H1 (cell line): ENCODE data around the gene SLC35G6. TPM values are rescaled to one million over a fixed set of nuclear protein-coding genes. Genes with fewer than 3 reads are reported as not detected.
A peak's percentile ranks its signal among the peaks of the same experiment; 100 is the strongest.

Experiments used
- CTCF ChIA-PET: fragments of 300-600 bp; sonication (Branson Sonifier 250); formaldehyde crosslinking; loops from one replicate; lab custom pipeline; 2021; ENCODE audit not compliant: partially characterized antibody; lab: Charles Lee
- POLR2A ChIA-PET: fragments of 300-600 bp; sonication (Branson Sonifier 250); formaldehyde crosslinking; loops from one replicate; lab custom pipeline; 2021; ENCODE audit warnings: inconsistent platforms; ENCODE audit not compliant: partially characterized antibody; lab: Charles Lee
- DNase-seq, 2 experiments: peaks; one replicate each; pipeline versions ENCODE4 v3.0.0 to v3.0.0-alpha.2; 2010 to 2022; ENCODE audit warnings: low spot score in 2 of 2, low read depth in 1 of 2, mixed read lengths in 1 of 2
- FAIRE-seq: peaks from 2 replicates; lab custom pipeline; 2011; peaks lifted over from hg19 to GRCh38; lab: Jason Lieb, UNC
- H2AFZ ChIP-seq: 2 replicates; pipeline ENCODE4 v1.8.1; 2012; ENCODE audit warnings: low read length, inconsistent platforms
- H2AK5ac ChIP-seq: 2 replicates; pipeline ENCODE4 v1.6.1; 2013; ENCODE audit warnings: low read depth, low read length
- H2BK120ac ChIP-seq: replicated peaks from 2 replicates; pipeline ENCODE3; 2013; ENCODE audit warnings: low read depth, low read length, inconsistent platforms
- H2BK12ac ChIP-seq: 2 replicates; pipeline ENCODE4 v1.6.1; 2013; ENCODE audit warnings: low read depth, low read length
- H2BK15ac ChIP-seq: 2 replicates; pipeline ENCODE4 v1.6.1; 2013; ENCODE audit warnings: low read length
- H2BK20ac ChIP-seq: 2 replicates; pipeline ENCODE4 v1.6.1; 2013; ENCODE audit warnings: low read length
- H2BK5ac ChIP-seq: 2 replicates; pipeline ENCODE4 v1.6.1; 2013; ENCODE audit warnings: low read depth, low read length
- H3K14ac ChIP-seq: 2 replicates; pipeline ENCODE4 v1.6.1; 2013; ENCODE audit warnings: inconsistent platforms; ENCODE audit not compliant: insufficient read length
- H3K18ac ChIP-seq: 2 replicates; pipeline ENCODE4 v1.6.1; 2013; ENCODE audit warnings: low read length; ENCODE audit errors: extremely low read depth
- H3K23ac ChIP-seq: 2 replicates; pipeline ENCODE4 v1.6.1; 2013; ENCODE audit warnings: inconsistent platforms; ENCODE audit not compliant: insufficient read length
- H3K23me2 ChIP-seq: 2 replicates; pipeline ENCODE4 v1.6.1; 2013; ENCODE audit warnings: low read depth, low read length
- H3K27ac ChIP-seq: 2 replicates; pipeline ENCODE4 v1.6.1; 2011; ENCODE audit warnings: low read depth, low read length, inconsistent platforms
- H3K27me3 ChIP-seq, 4 experiments: replicated peaks in 1 of 4; 1 replicate in 1 of 4; 2 replicates in 3 of 4; pipeline versions ENCODE4 v1.6.1 to v1.8.1; 2011 to 2013; ENCODE audit warnings: low read length in 3 of 4, mild to moderate bottlenecking in 3 of 4, inconsistent platforms in 2 of 4, mixed read lengths in 2 of 4, moderate library complexity in 1 of 4; ENCODE audit not compliant: control insufficient read depth in 3 of 4, insufficient read depth in 3 of 4; ENCODE audit errors: extremely low read depth in 1 of 4
- H3K36me3 ChIP-seq, 4 experiments: 2 replicates each; pipeline versions ENCODE4 v1.6.1 to v1.8.1; 2011 to 2013; ENCODE audit warnings: mild to moderate bottlenecking in 4 of 4, low read length in 3 of 4, moderate library complexity in 2 of 4, control low read depth in 1 of 4, inconsistent platforms in 1 of 4; ENCODE audit not compliant: insufficient read depth in 4 of 4, control insufficient read depth in 2 of 4
- H3K4ac ChIP-seq: replicated peaks from 2 replicates; pipeline ENCODE3; 2013; ENCODE audit warnings: low read length, low read depth, mixed read lengths, inconsistent platforms; ENCODE audit not compliant: insufficient read length
- H3K4me1 ChIP-seq, 4 experiments: replicated peaks in 1 of 4; 1 replicate in 1 of 4; 2 replicates in 3 of 4; pipeline versions ENCODE4 v1.6.1 to v1.8.1; 2011 to 2013; ENCODE audit warnings: low read length in 3 of 4, inconsistent platforms in 2 of 4, mixed read lengths in 1 of 4; ENCODE audit not compliant: insufficient read depth in 4 of 4, control insufficient read depth in 3 of 4
- H3K4me2 ChIP-seq, 2 experiments: 2 replicates each; pipeline versions ENCODE4 v1.6.1 to v1.8.1; 2011 to 2013; ENCODE audit warnings: low read depth in 2 of 2, low read length in 2 of 2, control low read depth in 1 of 2, inconsistent platforms in 1 of 2, mild to moderate bottlenecking in 1 of 2; ENCODE audit not compliant: insufficient read depth in 1 of 2
- H3K4me3 ChIP-seq, 4 experiments: fragments of 200-600, 300-600 bp in 1 of 4; sonication (generic), shearing (Covaris generic), sonication (Bioruptor Twin) in 1 of 4; 2 replicates each; pipeline versions ENCODE4 v1.5.1 to v1.8.1; 2011 to 2016; ENCODE audit warnings: low read length in 4 of 4, low read depth in 3 of 4, control low read depth in 2 of 4, inconsistent platforms in 2 of 4, mild to moderate bottlenecking in 2 of 4, mixed read lengths in 1 of 4, moderate library complexity in 1 of 4; ENCODE audit not compliant: insufficient read depth in 2 of 4; ENCODE audit errors: extremely low read depth in 1 of 4
- H3K56ac ChIP-seq: replicated peaks from 2 replicates; pipeline ENCODE3; 2013; ENCODE audit warnings: low read depth, mild to moderate bottlenecking, mixed read lengths, low read length, inconsistent platforms; ENCODE audit not compliant: insufficient read length
- H3K79me1 ChIP-seq: 2 replicates; pipeline ENCODE4 v1.6.1; 2013; ENCODE audit warnings: low read depth, low read length, control low read depth
- H3K79me2 ChIP-seq, 2 experiments: 2 replicates each; pipeline versions ENCODE4 v1.6.1 to v1.8.1; 2012 to 2013; ENCODE audit warnings: low read length in 2 of 2, mild to moderate bottlenecking in 2 of 2, inconsistent platforms in 1 of 2; ENCODE audit not compliant: insufficient read depth in 2 of 2, control insufficient read depth in 1 of 2
- H3K9ac ChIP-seq, 4 experiments: replicated peaks in 1 of 4; 1 replicate in 1 of 4; 2 replicates in 3 of 4; pipeline versions ENCODE4 v1.6.1 to v1.8.1; 2011 to 2013; ENCODE audit warnings: low read depth in 3 of 4, low read length in 3 of 4, control low read depth in 2 of 4, mild to moderate bottlenecking in 2 of 4, moderate library complexity in 2 of 4, inconsistent platforms in 1 of 4; ENCODE audit errors: extremely low read depth in 1 of 4
- H3K9me3 ChIP-seq, 2 experiments: 2 replicates each; pipeline versions ENCODE4 v1.6.1 to v1.8.1; 2012 to 2013; ENCODE audit warnings: mild to moderate bottlenecking in 2 of 2, moderate library complexity in 2 of 2, control low read depth in 1 of 2, inconsistent platforms in 1 of 2, low read depth in 1 of 2, low read length in 1 of 2, mixed read lengths in 1 of 2; ENCODE audit not compliant: insufficient read depth in 2 of 2
- H4K20me1 ChIP-seq, 2 experiments: replicated peaks in 1 of 2; 2 replicates each; pipeline versions ENCODE3 to v1.8.1; 2011 to 2013; ENCODE audit warnings: inconsistent platforms in 2 of 2, low read length in 2 of 2, mild to moderate bottlenecking in 1 of 2; ENCODE audit not compliant: insufficient read depth in 2 of 2, control insufficient read depth in 1 of 2
- H4K5ac ChIP-seq: 2 replicates; pipeline ENCODE4 v1.6.1; 2013; ENCODE audit warnings: low read length, low read depth, mixed read lengths, inconsistent platforms; ENCODE audit not compliant: insufficient read length
- H4K8ac ChIP-seq: 2 replicates; pipeline ENCODE4 v1.8.0; 2013; ENCODE audit warnings: mild to moderate bottlenecking, moderate library complexity, low read length, inconsistent platforms; ENCODE audit not compliant: insufficient read depth; ENCODE audit errors: extremely low read depth
- H4K91ac ChIP-seq: replicated peaks from 2 replicates; pipeline ENCODE3; 2013; ENCODE audit warnings: low read length, mixed read lengths, inconsistent platforms; ENCODE audit not compliant: insufficient read length
- BACH1 ChIP-seq: IDR thresholded peaks from 2 replicates; pipeline ENCODE4 v1.6.1; 2012; ENCODE audit warnings: low read length, improper control_type of control experiment
- CREB1 ChIP-seq: IDR thresholded peaks from 2 replicates; pipeline ENCODE4 v1.6.1; 2012; ENCODE audit warnings: inconsistent platforms
- EP300 ChIP-seq, 2 experiments: IDR thresholded peaks; 1 replicate in 1 of 2; 2 replicates in 1 of 2; pipeline ENCODE4 v1.6.1; 2011 to 2012; ENCODE audit warnings: low read depth in 2 of 2, low read length in 2 of 2, mild to moderate bottlenecking in 2 of 2, borderline replicate concordance in 1 of 2, inconsistent platforms in 1 of 2, moderate library complexity in 1 of 2
- GABPA ChIP-seq: IDR thresholded peaks from 2 replicates; pipeline ENCODE4 v1.6.1; 2011; ENCODE audit warnings: mild to moderate bottlenecking, low read length, moderate library complexity, borderline replicate concordance; ENCODE audit not compliant: insufficient read depth
- NANOG ChIP-seq: IDR thresholded peaks from 2 replicates; pipeline ENCODE4 v1.6.1; 2011; ENCODE audit warnings: low read length, low read depth, mild to moderate bottlenecking, inconsistent platforms; ENCODE audit not compliant: insufficient read depth, poor library complexity, severe bottlenecking
- NRF1 ChIP-seq: IDR thresholded peaks from 2 replicates; pipeline ENCODE4 v1.6.1; 2011; ENCODE audit warnings: mild to moderate bottlenecking, low read depth, low read length, improper control_type of control experiment
- POLR2A ChIP-seq, 2 experiments: IDR thresholded peaks; 1 replicate in 1 of 2; 2 replicates in 1 of 2; pipeline ENCODE4 v1.6.1; 2011; ENCODE audit warnings: low read depth in 2 of 2, low read length in 2 of 2, mild to moderate bottlenecking in 2 of 2; ENCODE audit errors: control extremely low read depth in 1 of 2
- RXRA ChIP-seq: IDR thresholded peaks from 2 replicates; pipeline ENCODE4 v1.6.1; 2011; ENCODE audit warnings: low read depth, mild to moderate bottlenecking, low read length, moderate library complexity; ENCODE audit not compliant: insufficient read depth
- SAP30 ChIP-seq: fragments of 300-600 bp; sonication (generic); IDR thresholded peaks from 2 replicates; pipeline ENCODE4 v1.7.1; 2012; ENCODE audit warnings: low read length, moderate library complexity, mild to moderate bottlenecking, inconsistent platforms; ENCODE audit not compliant: insufficient read depth, insufficient replicate concordance
- SIRT6 ChIP-seq: IDR thresholded peaks from one replicate; pipeline ENCODE4 v1.7.1; 2012; ENCODE audit warnings: low read length, inconsistent platforms
- TEAD4 ChIP-seq: IDR thresholded peaks from 2 replicates; pipeline ENCODE4 v1.6.1; 2012; ENCODE audit warnings: low read depth, low read length, inconsistent platforms, mixed read lengths
- WGBS, 2 experiments: shearing (Covaris generic) in 1 of 2; methylation state at CpG; one replicate each; pipeline versions ENCODE4 v1.1.6 to v1.1.7; 2013 to 2015; ENCODE audit warnings: low lambda C conversion rate in 2 of 2, mixed read lengths in 2 of 2, inconsistent platforms in 1 of 2, low coverage in 1 of 2, missing lambda C conversion rate in 1 of 2; ENCODE audit not compliant: insufficient replicate concordance in 2 of 2, insufficient coverage in 1 of 2, insufficient read length in 1 of 2; ENCODE audit errors: extremely low coverage in 1 of 2, missing lambda C conversion rate in 1 of 2; 5-methylcytosine and 5-hydroxymethylcytosine counted together
- polyA plus RNA-seq, 7 experiments: library from polyadenylated mRNA; depleted of rRNA in 3 of 7; stranded (reverse) in 5 of 7; unstranded in 2 of 7; fragments of >200 nt in 5 of 7; fragments of 200-250 nt in 2 of 7; gene quantifications; 1 replicate in 5 of 7; 2 replicates in 1 of 7; 4 replicates in 1 of 7; pipeline versions ENCODE4 v1.2.1 to v1.2.3, GENCODE V29; 2011 to 2013; ENCODE audit warnings: missing spikeins in 2 of 7, mixed read lengths in 2 of 7
- total RNA-seq: library from RNA; stranded (reverse); fragmentation: NEBNext Ultra II Directional; extraction: Animal tissue kit (Norgen Biotek cat#: 25700); gene quantifications from 2 replicates; pipeline ENCODE4 v1.2.1, GENCODE V29; 2021

Gene SLC35G6
- total and polyA plus RNA-seq, 2 of the 8 experiments (the other 6 are each of a cell fraction or from before 2014, with no cell fraction given): 0.05 TPM; not detected in 1

DNA sequence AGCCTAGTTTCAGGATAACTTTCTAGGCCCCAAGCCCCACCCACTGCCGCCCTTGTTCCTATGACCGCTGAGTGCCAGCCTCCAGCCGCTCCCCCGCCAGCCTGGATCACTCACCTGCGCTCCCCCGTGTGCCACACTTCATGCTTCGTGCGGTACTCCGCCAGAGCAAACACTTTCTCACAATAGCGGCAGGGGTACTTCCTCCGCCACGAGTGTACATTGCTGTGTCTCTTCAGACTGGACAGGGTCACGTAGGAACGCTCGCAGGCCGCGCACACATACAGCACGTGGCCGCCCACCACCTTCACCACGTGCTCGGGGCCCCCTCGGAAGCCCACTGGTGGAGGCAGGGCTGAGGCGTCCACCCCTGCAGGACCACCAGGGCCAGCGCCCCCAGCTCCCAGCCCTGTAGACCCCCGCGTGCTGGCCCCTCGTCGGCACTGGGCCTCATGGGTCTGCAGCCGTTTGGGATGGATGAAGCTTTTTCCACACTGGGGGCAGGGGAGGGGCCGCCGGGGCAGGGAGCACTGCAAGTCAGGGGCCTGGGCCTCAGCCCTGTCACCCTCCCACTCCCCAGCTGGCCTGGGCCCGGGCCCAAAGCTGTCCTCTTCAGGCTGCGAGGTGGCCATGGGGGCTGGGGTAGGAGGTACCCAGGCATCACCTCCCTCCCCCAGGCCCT lies 15.5 kb upstream of the SLC35G6 start:
- Histone ChIP-seq H3K23ac (no peak overlapping the region), H3K23me2 (no peaks in the 10 kb centered on the region), H3K79me1 (peaks cover 2% of the 10 kb centered on the region; the same call in 1 of the 2 replicates), H2BK20ac (no peak overlapping the region), H3K4me3 (no peak overlapping the region), H3K56ac (no peak overlapping the region), H3K79me2 (no peaks in the 10 kb centered on the region), H2BK5ac (no peak overlapping the region), H2AFZ (no peak overlapping the region), H3K14ac (no peak overlapping the region), H3K27me3 (no peaks in the 10 kb centered on the region), H2AK5ac (no peak overlapping the region), H3K9ac (no peak overlapping the region), H3K4me1 (peaks cover 2 to 9% (median 7%) of the 10 kb centered on the region in 4 experiments), H3K9me3 (no peaks in the 10 kb centered on the region), H3K18ac (no peak overlapping the region), H3K4me2 (no peak overlapping the region), H4K8ac (peak overlapping the region; percentile 57; the same call in 1 of the 2 replicates), H2BK120ac (no peak overlapping the region), H4K5ac (no peak overlapping the region), H2BK15ac (no peak overlapping the region), H3K27ac (no peak overlapping the region), H3K4ac (no peak overlapping the region), H4K20me1 (peaks cover 0 to 1% of the 10 kb centered on the region in 2 experiments), H4K91ac (no peak overlapping the region), H2BK12ac (no peak overlapping the region), H3K36me3 (peaks cover 0 to 3% (median under 1%) of the 10 kb centered on the region in 4 experiments; a peak in 3 of 8 replicates)
- DNase-seq (no peak), FAIRE-seq (no peak)
- ChIA-PET CTCF (interaction anchor here (1.0 to 1.5 kb wide), 5 partner anchors 10 to 93 kb away, joined by 3 to 8 read pairs (median 3); partner anchors contain the start of gene TNFSF13), POLR2A (interaction anchor here (0.9 to 13.8 kb wide), 4 partner anchors 16 to 62 kb away, joined by 3 to 200 read pairs (median 4); partner anchors contain the start of genes POLR2A, SLC35G6, TMEM102 and TMEM256)
- 96% methylated on average over 23 of the region's 33 CpGs; no CpG with 5 or more reads in 1 of the 2 experiments for WGBS, 2 experiments
- TF ChIP-seq SIRT6: no peak
- no peak for TF ChIP-seq TEAD4
- no peak for TF ChIP-seq GABPA
- TF ChIP-seq RXRA: no peak
- TF ChIP-seq POLR2A (IDR thresholded peaks at IDR 0.05; ENCODE audit: control extremely low read depth in 1 of 2, low read depth in 2 of 2, low read length in 2 of 2): no peak
- TF ChIP-seq EP300 (IDR thresholded peaks at IDR 0.05; ENCODE audit: borderline replicate concordance in 1 of 2, low read depth in 2 of 2, low read length in 2 of 2): no peak
- no peak for TF ChIP-seq NANOG
- TF ChIP-seq BACH1: no peak
- TF ChIP-seq SAP30: no peak
- TF ChIP-seq CREB1: no peak
- no peak for TF ChIP-seq NRF1
